AG09319 (cell line): ENCODE measurements around the gene SLC30A5.
"Not testable (repeated sequence)": the region's sequence is repeated elsewhere in the genome, so short reads cannot be mapped to it uniquely, and the experiment has no call there.

Experiments
- DNase-seq: peaks from one replicate; pipeline ENCODE4 v3.0.0-alpha.2; 2010; ENCODE audit warnings: low read depth; ENCODE audit errors: extremely low read depth
- TF ChIP-seq, protein P1 (sequence below): IDR thresholded peaks from 2 replicates; pipeline ENCODE4 v1.5.1; 2011; ENCODE audit warnings: low read depth, mild to moderate bottlenecking, inconsistent platforms, low read length, moderate library complexity

The SLC30A5 gene

DNA sequence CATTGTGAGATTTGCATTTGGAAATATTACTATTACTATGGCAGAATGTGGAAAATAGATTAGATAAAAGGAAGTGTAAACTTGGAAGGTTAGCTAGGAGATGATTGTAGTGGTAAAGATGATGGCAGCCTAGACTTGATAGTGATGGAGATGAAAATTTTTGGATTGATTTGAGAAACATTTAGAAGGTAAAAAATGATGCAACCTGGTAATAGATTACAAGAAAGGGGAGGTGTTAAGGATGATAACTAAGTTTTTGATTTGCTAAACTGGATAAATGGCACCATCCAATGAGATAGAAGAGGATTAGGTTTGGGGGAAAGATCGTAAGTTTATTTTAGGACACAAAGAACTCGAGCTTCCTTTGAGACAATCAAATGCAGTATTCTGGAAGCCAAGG is 8.9 kb upstream of the SLC30A5 start:
- TF ChIP-seq, protein P1, sequence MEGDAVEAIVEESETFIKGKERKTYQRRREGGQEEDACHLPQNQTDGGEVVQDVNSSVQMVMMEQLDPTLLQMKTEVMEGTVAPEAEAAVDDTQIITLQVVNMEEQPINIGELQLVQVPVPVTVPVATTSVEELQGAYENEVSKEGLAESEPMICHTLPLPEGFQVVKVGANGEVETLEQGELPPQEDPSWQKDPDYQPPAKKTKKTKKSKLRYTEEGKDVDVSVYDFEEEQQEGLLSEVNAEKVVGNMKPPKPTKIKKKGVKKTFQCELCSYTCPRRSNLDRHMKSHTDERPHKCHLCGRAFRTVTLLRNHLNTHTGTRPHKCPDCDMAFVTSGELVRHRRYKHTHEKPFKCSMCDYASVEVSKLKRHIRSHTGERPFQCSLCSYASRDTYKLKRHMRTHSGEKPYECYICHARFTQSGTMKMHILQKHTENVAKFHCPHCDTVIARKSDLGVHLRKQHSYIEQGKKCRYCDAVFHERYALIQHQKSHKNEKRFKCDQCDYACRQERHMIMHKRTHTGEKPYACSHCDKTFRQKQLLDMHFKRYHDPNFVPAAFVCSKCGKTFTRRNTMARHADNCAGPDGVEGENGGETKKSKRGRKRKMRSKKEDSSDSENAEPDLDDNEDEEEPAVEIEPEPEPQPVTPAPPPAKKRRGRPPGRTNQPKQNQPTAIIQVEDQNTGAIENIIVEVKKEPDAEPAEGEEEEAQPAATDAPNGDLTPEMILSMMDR, result no peak
- DNase-seq, result no peak

DNA sequence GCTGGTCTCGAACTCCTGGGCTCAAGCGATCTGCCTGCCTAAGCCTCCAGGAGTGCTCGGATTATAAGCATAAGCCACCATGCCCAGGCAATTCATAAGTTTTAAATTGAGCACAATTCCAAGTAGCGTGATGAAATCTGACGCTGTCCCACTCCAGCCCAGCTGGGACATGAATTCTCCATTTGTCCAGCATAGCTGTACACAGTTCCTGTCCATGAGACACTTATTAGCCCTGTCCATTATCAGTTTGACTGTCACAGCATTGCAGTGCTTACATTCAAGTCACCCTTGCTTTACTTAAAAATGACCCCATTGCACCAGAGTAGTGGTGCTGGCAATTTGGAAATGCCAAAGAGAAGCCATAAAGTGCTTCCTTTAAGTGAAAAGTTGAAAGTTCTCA is 7.6 kb upstream of the SLC30A5 start:
- TF ChIP-seq, protein P1, result no peak
- DNase-seq, result no peak

DNA sequence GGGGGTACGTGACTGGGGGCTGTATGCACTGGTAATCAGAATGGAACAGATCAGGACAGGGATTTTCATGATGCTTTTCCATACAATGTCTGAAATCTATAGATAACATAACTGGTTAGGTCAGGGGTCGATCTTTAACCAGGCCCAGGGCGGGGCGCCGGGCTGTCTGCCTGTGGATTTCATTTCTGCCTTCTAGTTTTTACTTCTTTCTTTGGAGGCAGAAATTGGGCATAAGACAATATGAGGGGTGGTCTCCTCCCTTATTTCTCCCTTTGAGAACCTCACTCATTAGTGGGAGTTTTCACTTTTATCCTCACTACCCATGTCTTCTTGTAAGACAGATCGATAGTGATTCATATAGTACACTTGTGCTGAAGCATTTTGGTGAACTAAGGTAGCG is 5.8 kb upstream of the SLC30A5 start:
- DNase-seq, result not testable (repeated sequence)

DNA sequence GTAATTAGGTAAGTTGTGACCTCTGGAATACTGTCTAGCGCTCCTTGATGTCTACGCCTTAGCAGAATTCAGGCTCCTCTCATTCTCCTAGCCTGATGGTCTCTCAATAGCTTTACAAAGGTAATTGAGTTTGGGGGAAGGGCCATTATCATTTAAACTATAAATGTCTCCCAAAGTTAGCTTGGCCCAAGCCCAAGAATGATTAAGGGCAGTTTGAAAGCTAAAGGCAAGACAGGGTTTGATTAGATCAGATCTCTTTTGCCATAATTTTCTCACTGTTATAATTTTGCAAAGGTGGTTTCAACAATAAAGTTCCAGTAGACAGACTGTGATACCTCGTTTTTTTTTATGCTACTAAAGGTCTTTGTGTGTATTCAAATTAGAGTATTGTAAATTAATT is 3.7 kb upstream of the SLC30A5 start:
- TF ChIP-seq, protein P1, result no peak
- DNase-seq, result no peak

DNA sequence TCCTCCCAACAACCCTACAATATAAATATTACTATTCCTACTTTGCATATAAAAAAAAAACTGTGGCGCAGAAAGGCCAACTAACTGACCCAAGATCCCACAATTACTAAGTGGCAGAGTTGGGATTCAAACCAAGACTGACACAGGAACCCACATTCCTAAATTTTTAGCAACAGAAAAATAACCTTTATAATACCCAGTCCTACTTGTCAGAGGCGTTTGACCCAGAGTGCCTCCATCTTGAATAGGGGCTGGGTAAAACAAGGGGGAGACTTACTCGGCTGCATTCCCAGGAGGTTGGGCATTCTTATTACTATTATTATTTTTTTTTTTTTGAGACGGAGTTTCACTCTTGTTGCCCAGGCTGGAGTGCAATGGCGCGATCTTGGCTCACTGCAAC is 2.0 kb upstream of the SLC30A5 start:
- DNase-seq, result no peak
- TF ChIP-seq, protein P1, result no peak

DNA sequence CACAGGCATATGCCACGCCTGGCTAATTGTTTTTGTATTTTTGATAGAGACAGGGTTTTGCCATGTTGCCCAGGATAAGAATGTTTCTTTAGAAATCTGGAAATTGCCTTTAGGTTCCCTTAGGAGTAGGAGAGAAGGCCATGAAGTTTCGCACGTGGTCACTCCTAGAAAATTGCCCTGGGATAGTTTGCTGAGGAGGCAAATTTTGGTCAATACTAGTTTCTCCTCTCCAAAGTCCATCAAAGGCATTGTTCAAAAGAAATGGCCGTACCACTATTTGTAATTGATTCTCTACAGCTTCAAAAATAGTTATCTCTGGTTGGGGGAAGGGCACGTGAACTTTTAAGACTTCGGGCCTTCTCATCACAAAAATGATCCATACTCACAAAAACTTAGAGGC is 845 bp upstream of the SLC30A5 start:
- TF ChIP-seq, protein P1, result no peak

DNA sequence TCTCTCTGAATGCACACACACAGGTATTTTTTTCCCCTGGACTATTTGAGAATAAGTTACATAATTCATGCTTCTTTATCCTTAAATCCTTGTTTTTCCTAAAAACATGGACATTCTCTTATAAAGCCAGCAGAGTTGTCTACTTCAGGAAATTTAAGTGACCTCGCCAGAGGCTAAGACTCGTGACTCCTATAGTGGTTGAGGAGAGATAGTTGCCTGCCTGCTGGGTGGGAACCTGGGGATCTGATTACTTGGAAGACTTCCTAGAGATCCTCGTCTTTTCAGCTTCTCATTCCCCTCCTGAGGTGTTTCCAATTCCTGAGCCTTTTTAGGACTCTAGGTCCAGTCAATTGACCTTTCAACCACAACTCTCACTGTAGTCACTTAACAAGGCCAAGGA is 5.5 kb downstream of the SLC30A5 start:
- TF ChIP-seq, protein P1, result no peak
- no peak for DNase-seq

More for the DNA sequence above, 845 bp upstream of the SLC30A5 start:
- DNase-seq, result no peak

DNA sequence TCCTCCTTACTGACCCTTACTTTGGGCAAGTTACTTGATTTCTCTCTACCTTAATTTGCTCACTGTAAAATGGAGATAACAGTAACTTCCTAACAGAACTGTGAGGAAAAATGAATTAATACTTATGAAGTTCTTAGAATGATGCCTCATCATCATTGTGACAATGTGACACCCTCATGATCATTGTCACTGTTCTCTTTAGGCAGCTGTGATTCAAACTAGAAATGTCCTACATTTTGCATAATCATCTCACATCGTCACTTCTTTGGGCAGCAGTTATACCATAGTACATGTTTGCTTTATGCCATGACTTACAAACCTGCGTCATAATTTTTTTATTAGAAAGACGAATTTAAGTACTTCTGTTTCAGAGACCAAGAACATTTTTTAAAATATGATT is 9.7 kb downstream of the SLC30A5 start:
- TF ChIP-seq, protein P1, result no peak
- DNase-seq, result no peak
